ENCODE measurements around the gene SOS2.

The SOS2 gene

DNA sequence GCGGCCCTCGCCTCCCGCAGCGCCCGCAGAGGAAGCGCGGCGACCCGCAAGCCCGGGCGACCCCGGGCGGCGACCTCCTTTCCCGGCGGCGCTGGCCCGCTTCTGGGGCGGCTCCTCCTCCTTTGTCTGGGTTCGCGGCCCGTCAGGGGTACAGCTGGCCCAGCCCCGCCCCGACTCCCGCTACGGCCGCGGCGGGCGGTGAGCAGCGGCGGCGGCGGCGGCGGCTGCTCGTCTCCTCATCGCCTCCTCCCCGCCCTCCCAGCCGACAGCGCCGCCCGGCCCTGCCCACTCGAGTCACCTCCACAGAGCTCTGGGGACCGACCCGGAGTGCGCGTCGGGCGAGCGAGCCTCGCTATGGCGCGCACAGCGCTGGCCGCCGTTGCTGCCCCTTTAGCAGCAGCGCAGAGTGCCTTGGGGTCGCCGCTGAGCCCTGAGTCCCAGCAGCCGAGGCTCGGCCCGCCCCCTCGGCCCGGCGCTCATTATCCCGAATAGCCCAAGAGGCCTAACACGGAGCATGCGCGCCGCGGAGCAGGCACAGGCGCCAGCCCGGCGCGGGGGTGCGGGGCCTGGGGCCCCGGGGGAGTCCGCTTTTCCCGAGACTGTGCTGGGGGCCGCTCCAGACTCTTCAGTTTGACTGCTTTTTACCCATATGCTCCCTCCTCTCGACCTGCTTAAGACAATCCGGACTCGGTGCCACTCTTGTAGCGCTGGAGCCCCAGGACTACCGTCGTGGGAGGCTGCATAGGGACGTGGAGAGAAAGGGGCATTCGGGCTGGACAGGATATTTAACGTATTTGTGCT, at the start of gene SOS2:
SOS2 (minus strand) TSS at position 104 of the 801 bp plus-strand sequence. CDS start 295 bp downstream, outside the sequence.
- peak; percentile 50 for DNase-seq (ENCODE audit: low read depth, low spot score)

DNA sequence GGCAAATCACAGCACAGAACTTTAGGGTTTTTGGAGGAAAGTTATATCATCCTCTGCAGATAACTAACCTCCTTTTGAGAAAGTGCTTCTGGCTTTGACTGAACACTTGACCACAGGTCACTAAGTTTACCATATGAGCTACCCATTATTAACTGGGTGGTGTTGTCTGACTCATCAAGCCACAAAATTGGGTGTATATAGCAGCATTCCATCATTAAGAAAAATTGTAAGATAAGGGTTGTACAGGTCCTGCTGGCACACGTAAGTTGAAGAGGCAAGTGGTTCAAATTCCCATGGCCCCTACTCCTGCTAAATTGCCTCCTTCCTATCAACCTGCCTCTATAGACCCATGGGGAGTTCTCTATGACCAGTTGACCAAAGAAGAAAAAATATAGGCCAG, 41.1 kb upstream of the SOS2 start:
- no peak for DNase-seq (ENCODE audit: low read depth, low spot score)

DNA sequence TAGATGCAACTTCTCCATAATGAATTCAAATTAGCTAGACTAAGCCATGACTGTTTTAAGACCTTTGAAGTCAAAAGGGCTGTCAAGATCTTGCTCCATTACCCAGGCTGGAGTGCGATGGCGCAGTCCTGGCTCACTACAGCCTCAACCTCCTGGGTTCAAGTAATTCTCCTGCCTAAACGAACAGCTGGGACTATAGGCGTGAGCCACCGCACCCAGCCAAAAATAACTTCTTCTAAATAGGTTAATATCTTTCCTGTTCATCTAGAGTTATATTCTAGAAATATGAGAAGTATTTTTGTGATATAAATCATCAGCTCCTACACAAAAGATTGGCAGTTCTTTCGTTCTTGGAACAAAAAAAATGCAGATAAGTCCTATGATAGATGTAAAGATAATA, 39.6 kb upstream of the SOS2 start:
- no peak for DNase-seq (ENCODE audit: low read depth, low spot score)

DNA sequence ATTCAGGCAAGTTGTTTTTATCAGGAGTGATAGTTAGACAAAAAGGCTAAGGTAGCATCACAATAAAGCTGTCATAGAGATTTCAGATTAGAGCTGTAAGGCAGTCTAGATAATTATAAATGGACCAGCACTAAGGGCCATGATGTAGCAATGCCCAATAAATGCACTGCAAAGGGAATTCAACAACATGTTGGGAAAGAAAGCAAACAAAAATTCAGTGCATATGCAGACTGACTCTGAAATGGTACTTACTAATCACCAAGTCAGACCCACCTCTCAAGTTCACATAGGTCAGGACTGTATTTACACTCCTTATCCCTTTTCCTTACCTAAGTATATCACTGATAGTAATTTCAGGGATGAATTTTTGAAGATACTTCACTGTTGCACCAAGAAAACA, 33.7 kb upstream of the SOS2 start:
- DNase-seq (ENCODE audit: low read depth, low spot score), result no peak

DNA sequence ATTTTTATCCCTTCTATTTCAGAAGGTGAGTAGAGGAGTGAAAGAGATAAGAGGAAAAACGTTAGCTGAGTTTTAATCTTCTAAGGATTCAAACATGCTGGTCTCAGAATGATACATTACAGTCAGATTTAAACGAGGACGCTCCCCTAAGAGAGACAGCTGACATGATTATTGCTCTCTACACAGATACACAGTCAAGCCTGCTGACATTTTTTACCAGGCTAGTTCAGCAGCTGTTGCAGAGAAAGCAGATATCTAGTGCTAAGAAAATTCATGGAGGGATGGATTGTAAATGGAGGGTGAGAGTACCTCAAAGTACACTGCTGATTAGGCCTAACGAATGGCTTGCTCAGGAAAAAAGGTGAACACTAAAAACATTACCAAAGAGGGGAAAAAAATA, 31.9 kb upstream of the SOS2 start:
- no peak for DNase-seq (ENCODE audit: low read depth, low spot score)

DNA sequence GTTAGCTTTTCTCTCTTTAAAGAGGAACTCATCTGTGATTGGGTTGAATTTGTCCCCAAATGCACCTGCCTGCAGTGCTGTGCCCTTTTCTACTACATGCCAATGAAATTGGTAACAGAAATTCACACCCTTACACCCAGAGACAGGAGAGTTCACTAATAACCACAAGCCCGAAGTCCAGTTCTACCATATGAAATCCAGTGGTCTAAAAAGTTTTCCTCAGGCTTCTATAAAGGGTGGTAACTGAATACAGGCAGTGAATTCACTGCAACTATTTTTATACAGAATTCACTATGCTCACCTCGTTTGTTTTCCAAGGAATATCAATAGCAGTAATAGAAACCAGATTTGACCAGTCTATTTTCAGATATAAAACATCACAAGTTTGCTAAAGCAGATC, 31.5 kb upstream of the SOS2 start:
- no peak for DNase-seq (ENCODE audit: low read depth, low spot score)

DNA sequence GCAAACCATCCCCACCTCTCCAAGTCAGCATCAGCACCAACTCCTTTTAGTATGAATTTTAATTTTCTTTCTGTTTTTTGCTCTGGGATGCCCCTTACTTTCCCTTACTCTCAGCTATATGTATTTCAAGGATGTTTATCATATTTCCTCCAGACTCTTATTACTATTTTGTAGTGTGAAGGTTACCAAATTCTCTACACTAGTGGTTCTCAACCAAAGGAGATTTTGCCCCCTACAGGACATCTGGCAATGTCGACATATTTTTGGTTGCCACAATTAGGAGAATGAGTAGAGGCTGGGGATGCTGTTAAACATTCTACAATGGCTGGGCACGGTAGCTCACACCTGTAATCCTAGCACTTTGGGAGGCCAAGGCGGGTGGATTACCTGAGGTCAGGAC, 29.1 kb upstream of the SOS2 start:
- no peak for DNase-seq (ENCODE audit: low read depth, low spot score)

DNA sequence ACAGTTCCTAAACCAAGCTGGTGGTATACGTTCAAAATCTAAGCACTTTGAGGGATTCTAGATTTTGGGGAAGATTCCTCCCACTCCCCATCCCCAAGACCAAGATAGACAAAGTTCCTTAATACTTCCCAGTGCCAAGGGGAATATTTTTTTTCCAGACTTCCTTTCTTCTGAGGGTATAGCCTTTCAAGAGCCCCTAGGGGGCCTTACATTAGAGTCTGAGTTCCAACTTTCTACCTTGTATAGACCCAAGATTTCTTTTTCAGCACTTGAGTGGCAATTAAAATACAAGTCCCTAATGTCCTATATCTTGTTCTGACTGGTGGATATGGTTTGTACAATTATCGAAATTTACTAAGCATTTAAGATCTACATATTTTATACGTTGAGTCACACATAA, 28.7 kb upstream of the SOS2 start:
- no peak for DNase-seq (ENCODE audit: low read depth, low spot score)

DNA sequence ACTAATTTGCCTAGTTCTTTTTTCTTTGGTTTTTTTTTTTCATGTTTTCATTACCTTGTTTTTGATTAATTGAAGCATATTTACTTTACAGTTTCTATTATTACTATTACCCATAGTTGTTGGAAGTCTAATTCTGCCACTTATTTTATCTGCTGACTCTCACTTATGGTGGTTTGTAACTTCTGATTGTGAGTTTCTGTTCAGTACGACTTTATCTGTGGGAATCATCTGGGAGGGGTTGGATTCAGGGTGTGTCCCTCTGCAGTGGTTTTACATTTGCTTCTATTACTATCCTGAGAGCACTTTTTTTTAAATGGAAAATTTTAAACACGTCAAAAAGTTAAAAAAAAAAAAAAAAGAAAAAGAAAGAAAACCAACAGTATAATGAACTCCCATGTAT, 26.4 kb upstream of the SOS2 start:
- no peak for DNase-seq (ENCODE audit: low read depth, low spot score)

DNA sequence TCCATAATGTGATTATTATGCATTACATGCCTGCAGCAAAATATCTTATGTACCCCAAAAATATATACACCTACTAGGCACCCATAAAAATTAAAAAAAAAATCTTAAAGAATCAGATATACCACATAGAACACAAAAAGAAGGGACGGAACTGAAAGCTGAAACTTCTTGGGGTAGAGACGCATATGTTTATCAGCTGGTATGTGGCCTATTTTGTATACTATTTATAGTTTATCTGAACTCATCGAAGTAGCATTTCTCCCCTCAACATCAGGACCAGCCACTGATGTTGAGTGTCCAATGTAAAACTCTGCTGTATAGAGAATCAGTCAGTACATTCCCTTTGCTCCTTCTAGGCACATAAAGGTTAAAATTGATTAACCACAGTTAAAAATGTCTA, 22.9 kb upstream of the SOS2 start:
- no peak for DNase-seq (ENCODE audit: low read depth, low spot score)

DNA sequence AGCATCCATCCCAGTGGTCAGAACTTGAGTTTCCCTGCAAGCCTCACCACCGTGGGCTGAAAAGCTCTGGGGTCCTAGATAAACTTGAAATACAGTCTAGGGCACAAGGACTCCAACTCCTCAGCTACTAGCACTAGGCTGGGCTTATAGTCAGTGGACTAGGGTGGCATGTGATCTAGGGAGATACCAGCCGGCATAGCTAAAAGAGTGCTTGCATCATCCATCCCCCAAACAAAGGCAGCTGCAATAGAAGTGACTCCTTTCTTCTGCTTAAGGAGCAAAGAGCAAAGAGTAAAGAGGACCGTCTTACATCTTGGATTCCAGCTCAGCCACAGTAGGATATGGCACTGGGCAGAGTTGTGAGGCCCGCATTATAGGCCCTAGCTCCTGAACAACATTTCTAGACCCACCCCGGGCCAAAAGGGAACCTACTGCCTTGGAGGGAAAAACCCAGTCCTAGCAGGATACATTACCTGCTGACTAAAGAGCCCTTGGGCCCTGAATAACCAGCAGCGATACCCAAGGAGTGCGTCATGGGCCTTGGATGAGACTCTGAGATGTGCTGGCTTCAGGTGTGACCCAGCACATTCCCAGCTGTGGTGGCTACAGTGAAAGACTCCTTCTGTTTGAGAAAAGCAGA, 17.9 kb upstream of the SOS2 start:
- DNase-seq (ENCODE audit: low read depth, low spot score), result no peak

DNA sequence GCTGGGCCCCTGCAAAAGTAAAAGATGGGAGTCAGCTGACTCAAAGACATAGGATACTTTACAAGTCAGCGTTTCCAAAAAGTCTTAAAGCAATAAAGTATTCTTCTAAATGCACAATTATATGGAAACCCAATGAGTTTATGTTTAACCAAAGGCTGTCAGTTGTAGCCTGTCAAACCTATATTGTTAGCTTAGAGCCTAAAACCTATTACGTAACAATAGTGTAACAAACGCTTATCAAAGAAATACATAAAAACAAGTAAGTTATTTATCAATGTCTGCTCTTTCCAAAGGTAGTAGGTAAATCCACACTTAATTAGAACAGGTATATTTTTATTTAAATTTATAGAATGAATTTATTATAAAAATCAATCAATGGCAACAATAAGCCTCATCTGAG, 15.9 kb upstream of the SOS2 start:
- DNase-seq (ENCODE audit: low read depth, low spot score), result no peak

DNA sequence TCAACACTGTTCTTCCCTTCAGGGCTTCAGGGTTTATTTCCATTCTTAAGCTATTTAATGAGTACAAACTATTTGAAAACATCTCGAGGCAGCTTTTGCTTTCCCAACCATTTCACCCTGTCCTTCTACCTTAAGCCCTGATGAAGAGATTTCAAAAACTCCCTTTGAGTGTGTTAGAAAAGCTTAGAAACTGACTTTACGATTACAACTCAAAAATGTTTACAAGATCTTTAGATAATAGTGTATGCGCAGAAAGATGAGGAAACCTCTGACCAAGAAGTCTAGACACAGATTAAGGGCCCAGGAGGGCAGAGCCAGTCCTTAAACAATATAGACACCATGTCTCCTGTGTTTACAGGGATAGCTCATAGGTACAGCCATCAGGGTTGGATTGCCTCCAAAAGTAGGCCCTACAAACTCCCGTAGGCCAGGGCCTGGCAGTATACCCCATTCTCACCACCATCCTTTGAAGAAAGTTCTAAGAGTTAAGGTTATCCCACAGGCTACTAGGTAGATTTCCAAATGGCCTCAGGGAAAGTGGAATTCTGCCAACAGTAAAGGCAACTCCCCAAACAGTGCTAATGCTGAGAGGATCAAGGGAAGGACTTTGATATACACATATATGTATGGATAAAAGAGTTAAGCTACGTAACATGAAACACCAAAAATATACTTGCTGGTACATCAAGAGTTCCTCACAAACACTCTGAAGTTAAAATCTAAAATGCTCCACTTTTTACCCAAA, 11.4 kb upstream of the SOS2 start:
- no peak for DNase-seq (ENCODE audit: low read depth, low spot score)

DNA sequence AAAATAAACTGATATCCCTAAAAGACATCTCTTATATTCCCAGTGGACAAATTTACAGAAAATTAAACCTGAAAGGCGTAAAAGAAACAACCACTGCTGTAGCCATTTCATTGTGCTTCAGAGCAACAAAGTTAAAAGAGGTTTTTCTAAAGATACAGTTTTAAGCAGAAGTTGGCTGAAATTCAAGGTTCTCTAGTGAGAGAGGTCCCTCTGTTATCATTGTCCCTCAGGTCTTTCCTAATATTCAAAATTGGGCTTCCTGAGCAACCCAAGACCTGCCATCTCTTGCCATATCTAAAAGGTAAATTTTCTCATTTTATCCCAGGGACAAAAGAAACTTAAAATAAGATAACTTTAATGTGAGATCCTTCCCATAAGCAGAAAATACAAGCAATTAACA, 10.7 kb upstream of the SOS2 start:
- DNase-seq (ENCODE audit: low read depth, low spot score), result no peak

DNA sequence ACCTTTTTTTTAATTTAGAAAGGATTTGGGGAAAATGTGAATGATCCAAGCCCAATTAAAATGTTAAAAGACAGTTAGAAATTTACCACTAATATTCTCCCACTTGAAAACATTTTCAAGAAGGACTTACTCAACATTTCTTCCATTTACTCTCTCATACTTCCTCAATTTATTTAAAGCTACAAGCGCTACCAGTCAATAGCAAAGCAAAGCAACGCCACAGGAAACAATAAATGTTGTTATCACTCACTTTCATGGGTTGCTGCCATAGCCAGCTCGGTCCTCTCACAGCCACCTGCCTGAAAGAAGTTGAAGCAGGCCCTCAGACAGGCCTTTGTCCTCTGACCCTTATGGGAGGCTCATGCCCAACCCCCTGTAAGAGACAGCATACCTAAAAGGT, 6.0 kb upstream of the SOS2 start:
- DNase-seq (ENCODE audit: low read depth, low spot score), result no peak

DNA sequence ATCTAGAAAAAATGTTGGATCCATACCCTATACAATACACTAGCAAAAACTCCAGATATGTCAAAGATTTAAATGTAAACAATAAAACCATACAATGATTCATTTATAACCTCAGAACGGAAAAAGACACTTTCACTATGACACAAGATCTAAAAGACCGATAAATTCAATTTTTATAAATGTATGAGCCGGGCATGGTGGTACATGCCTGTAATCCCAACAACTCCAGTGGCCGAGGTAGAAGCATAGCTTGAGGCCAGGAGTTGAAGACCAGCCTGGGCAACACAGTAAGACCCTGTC, 2.5 kb upstream of the SOS2 start:
- DNase-seq (ENCODE audit: low read depth, low spot score), result no peak

DNA sequence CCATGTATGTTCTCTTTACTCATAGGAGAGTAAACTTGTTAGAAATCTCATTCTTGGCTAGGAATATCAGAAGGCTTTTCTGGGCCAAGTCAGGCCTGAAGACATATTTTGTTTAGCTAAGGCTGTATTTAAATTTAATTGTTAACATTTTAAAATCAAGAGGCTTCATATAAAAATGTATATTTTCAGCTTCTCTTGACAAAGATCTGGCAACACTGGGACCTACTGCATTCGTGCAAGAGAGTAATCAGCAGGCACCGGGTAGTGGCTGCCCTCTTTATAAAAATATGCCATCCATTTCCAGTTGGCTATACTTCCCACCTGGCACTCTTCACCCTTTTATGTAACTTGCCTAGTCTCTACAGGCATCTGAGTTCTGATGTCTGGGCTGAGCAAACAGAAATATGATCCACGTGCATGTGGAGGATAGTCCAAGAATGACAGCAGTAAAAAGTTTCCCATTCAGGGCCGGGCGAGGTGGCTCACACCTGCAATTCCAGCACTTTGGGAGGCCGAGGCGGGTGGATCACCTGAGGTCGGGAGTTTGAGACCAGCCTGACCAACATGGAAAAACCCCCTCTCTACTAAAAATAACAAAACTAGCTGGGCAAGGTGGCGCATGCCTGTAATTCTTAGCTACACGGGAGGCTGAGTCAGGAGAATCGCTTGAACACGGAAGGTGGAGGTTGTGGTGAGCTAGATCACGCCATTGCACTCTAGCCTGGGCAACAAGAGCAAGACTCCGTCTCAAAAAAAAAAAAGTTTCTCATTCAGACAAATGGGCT, 2.0 kb upstream of the SOS2 start:
- DNase-seq (ENCODE audit: low read depth, low spot score), result no peak

DNA sequence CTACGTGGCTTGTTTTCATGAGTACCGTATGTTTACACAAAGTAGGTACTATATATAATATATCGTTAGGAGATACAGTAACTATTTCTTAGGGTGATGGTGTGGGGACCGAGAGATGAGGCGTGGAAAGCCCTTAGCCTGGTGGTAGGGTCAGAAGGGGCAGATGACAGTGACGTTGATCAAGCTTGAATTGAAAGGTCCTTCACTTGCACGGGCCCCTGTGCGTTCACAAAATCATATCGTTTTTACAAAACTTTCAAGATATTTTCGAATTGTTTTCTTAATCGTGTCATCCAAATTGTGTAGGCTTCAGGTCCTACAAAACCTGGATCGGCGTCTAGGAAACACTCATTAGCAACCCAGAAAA, 881 bp upstream of the SOS2 start:
- no peak for DNase-seq (ENCODE audit: low read depth, low spot score)

DNA sequence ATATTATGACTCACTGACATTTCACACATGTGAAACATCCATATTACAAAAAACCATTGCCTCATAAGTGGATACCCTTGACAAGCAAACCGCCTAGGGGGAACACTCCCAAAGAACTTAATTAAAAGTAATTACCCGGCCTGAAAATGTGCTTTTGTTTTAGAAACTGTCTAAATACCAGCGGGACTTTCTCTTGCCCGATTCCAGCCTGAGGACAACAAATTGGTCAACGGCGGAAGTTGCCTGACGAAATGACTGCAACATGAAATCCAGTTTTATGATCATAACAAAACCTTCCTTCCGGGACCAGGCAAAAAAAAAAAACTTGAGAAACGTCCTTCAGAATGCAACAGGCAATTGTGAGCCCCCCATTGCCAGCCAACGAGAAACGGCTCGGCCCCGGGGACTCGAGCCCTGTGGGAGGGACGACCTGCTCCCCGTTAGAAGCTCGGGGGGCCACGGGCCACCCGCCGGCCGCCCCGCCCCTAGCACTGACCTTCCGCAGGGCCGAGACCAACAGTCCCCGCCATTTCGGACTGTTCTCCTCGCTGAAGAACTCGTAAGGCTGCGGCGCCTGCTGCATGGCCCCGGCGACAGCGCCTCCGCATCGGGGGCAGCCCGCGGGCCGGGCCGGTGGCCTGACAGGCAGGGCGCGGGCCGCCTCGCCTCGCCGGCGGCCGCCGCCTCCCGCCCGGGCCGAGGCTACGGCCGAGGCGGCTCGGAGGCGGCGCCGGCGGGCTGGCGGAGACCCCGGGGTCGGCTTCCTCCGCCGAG, 490 bp downstream of the SOS2 start:
- DNase-seq (ENCODE audit: low read depth, low spot score), result no peak

DNA sequence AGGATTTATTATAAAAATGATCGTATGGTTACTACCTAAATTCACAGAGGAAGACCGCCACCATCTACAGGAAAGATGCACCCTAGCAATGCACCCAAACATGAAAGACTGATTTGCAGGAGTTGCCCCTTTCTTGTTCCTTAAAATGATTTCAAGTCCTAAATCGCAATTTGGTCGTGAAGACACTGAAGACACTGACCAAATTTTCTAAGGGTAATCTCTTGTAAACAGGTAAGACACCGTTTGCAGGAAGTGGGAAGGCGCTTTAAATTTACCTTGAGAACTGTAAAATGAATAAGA, 1.0 kb downstream of the SOS2 start:
- DNase-seq (ENCODE audit: low read depth, low spot score), result no peak

DNA sequence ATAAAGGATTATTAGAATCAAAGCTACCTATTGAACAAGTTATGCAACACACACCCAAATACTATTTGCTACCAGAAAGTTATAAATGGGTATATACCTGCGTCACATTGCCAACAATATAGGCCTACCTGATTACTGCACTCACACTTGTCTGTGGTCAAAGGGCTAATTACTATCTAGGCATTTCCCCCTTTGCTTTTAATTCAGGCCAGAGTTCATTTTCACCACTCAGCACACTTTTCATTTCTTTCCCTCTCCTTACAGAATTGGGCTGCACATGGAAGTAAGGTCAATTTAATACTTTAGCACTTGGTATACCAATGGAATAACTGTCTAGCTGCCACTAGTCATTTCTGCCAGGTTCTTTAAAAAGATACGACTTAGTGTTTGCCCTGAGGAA, 1.7 kb downstream of the SOS2 start:
- DNase-seq (ENCODE audit: low read depth, low spot score), result no peak

DNA sequence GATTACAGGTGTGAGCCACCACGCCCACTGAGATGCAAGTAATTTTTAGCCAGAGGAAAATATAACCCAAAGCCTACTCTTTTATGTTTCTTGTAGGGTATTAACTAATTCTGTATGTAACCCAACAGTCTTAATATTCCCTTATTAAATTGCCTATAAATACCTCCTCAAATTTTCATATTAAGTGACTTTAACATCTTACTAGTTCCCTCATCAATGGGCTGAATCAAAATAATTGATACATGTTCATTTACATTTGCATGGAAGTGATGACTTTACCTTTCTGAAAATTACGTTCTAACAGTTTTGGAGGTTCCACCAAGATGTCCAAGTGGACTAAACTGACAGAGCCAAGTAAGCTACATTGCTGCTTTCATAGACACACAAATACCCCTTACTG, 3.1 kb downstream of the SOS2 start:
- no peak for DNase-seq (ENCODE audit: low read depth, low spot score)

All from activated naive CD8-positive, alpha-beta T cell treated with anti-CD3 and anti-CD28 coated beads, Interleukin-2, amount 50 U/mL, for 16 hours (primary cell).